Measurements from ENCODE around the gene CDH23. TPM values are rescaled to one million over a fixed set of nuclear protein-coding genes. Genes with fewer than 3 reads are reported as not detected.

The CDH23 gene
- total and polyA plus RNA-seq, 2 donors (not counting 1 experiment from before 2014, with no cell fraction given) = 0.01 to 0.17 TPM

DNA sequence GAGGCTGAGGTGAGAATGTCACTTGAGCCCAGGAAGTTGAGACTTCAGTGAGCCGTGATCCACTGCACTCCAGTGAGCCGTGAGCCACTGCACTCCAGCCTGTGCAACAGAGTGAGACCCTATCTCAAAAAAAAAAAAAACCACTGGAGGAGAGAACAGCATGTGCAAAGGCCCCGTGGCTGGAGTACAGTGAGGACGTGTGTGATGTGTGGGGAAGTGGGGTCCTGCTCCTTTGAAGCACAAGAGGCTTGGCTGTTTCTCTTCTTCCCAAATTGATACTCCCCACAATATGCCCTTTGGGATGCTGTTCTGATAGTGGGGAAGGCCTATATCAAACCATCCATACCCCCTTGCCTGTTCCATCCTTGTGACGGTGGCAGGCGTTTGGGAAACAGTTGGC lies 254.7 kb downstream of the CDH23 start:
- Histone ChIP-seq H3K4me1 (ENCODE audit: control insufficient read depth, extremely low read depth, insufficient read depth, low read length) (no peaks in the 10 kb centered on the region), H3K4me3 (replicated peaks in 1 of 4; ENCODE audit: control extremely low read depth in 1 of 4, insufficient read depth in 1 of 4, low read depth in 3 of 4, low read length in 4 of 4) (no peak overlapping the region), H3K9me3 (ENCODE audit: control insufficient read depth, insufficient read depth, low read depth, low read length) (no peaks in the 10 kb centered on the region), H3K79me2 (ENCODE audit: control insufficient read depth, insufficient read depth, low read length) (no peaks in the 10 kb centered on the region), H2AFZ (ENCODE audit: low read length) (no peak overlapping the region), H3K27me3 (ENCODE audit: control insufficient read depth, insufficient read depth, low read length) (peaks cover 4% of the 10 kb centered on the region), H3K36me3 (ENCODE audit: control insufficient read depth, insufficient read depth, low read length) (no peaks in the 10 kb centered on the region), H3K27ac (ENCODE audit: insufficient read depth, low read length) (no peak overlapping the region), H3K9ac (ENCODE audit: insufficient read depth, low read length) (no peak overlapping the region), H4K20me1 (ENCODE audit: control insufficient read depth, extremely low read depth, insufficient read depth, low read length) (no peaks in the 10 kb centered on the region), H3K4me2 (ENCODE audit: extremely low read depth, insufficient read depth, low read length) (no peak overlapping the region)
- no peak for TF ChIP-seq EZH2 (IDR thresholded peaks at IDR 0.05; ENCODE audit: low read length, missing control alignments)
- TF ChIP-seq, protein P1, sequence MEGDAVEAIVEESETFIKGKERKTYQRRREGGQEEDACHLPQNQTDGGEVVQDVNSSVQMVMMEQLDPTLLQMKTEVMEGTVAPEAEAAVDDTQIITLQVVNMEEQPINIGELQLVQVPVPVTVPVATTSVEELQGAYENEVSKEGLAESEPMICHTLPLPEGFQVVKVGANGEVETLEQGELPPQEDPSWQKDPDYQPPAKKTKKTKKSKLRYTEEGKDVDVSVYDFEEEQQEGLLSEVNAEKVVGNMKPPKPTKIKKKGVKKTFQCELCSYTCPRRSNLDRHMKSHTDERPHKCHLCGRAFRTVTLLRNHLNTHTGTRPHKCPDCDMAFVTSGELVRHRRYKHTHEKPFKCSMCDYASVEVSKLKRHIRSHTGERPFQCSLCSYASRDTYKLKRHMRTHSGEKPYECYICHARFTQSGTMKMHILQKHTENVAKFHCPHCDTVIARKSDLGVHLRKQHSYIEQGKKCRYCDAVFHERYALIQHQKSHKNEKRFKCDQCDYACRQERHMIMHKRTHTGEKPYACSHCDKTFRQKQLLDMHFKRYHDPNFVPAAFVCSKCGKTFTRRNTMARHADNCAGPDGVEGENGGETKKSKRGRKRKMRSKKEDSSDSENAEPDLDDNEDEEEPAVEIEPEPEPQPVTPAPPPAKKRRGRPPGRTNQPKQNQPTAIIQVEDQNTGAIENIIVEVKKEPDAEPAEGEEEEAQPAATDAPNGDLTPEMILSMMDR (conservative IDR thresholded peaks at IDR 0.05 in 1 of 2, IDR thresholded peaks at IDR 0.05 in 1 of 2; ENCODE audit: low read depth in 1 of 2, low read length in 2 of 2) = no peak
- DNase-seq (ENCODE audit: low read depth in 2 of 2) = no peak

DNA sequence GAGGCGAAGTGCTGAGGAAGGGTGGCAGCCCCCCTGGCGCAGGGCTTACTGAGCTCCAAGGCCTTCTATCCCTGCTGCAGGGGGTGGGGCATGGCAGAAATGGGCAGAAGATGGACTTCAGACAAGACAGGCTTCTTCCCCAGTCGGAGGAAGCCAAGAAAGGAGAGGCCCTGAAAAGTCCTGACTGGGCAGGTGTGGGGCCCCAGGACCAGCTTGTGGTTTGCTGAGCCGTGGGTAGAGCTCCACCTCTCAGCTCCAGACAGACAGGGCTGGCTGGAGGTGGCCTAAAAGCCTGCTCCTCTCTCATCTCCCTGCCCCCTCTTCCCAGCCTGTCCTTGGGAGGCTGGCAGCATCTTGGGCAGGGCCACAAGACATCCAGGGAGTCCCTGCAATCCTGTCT lies 255.2 kb downstream of the CDH23 start:
- no peaks in the 10 kb centered on the region for H3K36me3 ChIP-seq (ENCODE audit: control insufficient read depth, insufficient read depth, low read length)
- H3K9ac ChIP-seq (ENCODE audit: insufficient read depth, low read length) = no peak overlapping the region
- no peak for TF ChIP-seq EZH2 (IDR thresholded peaks at IDR 0.05; ENCODE audit: low read length, missing control alignments)
- TF ChIP-seq, protein P1 (conservative IDR thresholded peaks at IDR 0.05 in 1 of 2, IDR thresholded peaks at IDR 0.05 in 1 of 2; ENCODE audit: low read depth in 1 of 2, low read length in 2 of 2) = no peak

DNA sequence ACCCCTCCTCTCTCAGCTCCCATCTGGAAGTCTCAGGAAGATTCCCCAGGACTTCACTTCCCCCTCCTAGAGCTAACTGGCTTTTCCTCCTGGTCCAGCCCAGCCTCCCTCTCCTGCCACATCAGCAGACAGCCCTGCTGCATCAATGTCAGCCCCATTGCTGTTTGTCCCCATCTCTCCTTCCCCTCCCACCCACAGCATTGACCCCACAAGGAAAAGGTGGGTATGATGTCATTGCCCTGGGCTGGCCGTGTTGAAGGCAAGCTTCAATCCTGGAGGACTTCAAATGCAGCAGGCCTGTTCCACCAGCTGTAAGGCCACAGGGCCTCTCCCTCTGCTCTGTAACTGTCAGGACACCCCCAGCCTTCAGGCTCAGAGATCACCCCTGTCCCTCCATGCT lies 256.3 kb downstream of the CDH23 start:
- Histone ChIP-seq H3K4me3 (replicated peaks in 1 of 4; ENCODE audit: control extremely low read depth in 1 of 4, insufficient read depth in 1 of 4, low read depth in 3 of 4, low read length in 4 of 4) (no peak overlapping the region), H3K79me2 (ENCODE audit: control insufficient read depth, insufficient read depth, low read length) (no peaks in the 10 kb centered on the region), H4K20me1 (ENCODE audit: control insufficient read depth, extremely low read depth, insufficient read depth, low read length) (no peaks in the 10 kb centered on the region), H3K4me2 (ENCODE audit: extremely low read depth, insufficient read depth, low read length) (no peak overlapping the region), H3K4me1 (ENCODE audit: control insufficient read depth, extremely low read depth, insufficient read depth, low read length) (no peaks in the 10 kb centered on the region), H3K9ac (ENCODE audit: insufficient read depth, low read length) (no peak overlapping the region), H3K27me3 (ENCODE audit: control insufficient read depth, insufficient read depth, low read length) (peaks cover 4% of the 10 kb centered on the region), H3K9me3 (ENCODE audit: control insufficient read depth, insufficient read depth, low read depth, low read length) (no peaks in the 10 kb centered on the region), H3K36me3 (ENCODE audit: control insufficient read depth, insufficient read depth, low read length) (no peaks in the 10 kb centered on the region), H2AFZ (ENCODE audit: low read length) (no peak overlapping the region), H3K27ac (ENCODE audit: insufficient read depth, low read length) (no peak overlapping the region)
- no peak for DNase-seq (ENCODE audit: low read depth in 2 of 2)
- TF ChIP-seq EZH2 (IDR thresholded peaks at IDR 0.05; ENCODE audit: low read length, missing control alignments) = no peak
- TF ChIP-seq, protein P1 (conservative IDR thresholded peaks at IDR 0.05 in 1 of 2, IDR thresholded peaks at IDR 0.05 in 1 of 2; ENCODE audit: low read depth in 1 of 2, low read length in 2 of 2) = no peak

More for the DNA sequence above, 255.2 kb downstream of the CDH23 start:
- no peak overlapping the region for H3K27ac ChIP-seq (ENCODE audit: insufficient read depth, low read length)
- H2AFZ ChIP-seq (ENCODE audit: low read length) = no peak overlapping the region
- no peaks in the 10 kb centered on the region for H3K9me3 ChIP-seq (ENCODE audit: control insufficient read depth, insufficient read depth, low read depth, low read length)
- no peaks in the 10 kb centered on the region for H3K79me2 ChIP-seq (ENCODE audit: control insufficient read depth, insufficient read depth, low read length)
- no peaks in the 10 kb centered on the region for H3K4me1 ChIP-seq (ENCODE audit: control insufficient read depth, extremely low read depth, insufficient read depth, low read length)
- no peak overlapping the region for H3K4me2 ChIP-seq (ENCODE audit: extremely low read depth, insufficient read depth, low read length)
- H3K27me3 ChIP-seq (ENCODE audit: control insufficient read depth, insufficient read depth, low read length) = peaks cover 4% of the 10 kb centered on the region
- H4K20me1 ChIP-seq (ENCODE audit: control insufficient read depth, extremely low read depth, insufficient read depth, low read length) = no peaks in the 10 kb centered on the region
- no peak for DNase-seq (ENCODE audit: low read depth in 2 of 2)
- H3K4me3 ChIP-seq (replicated peaks in 1 of 4; ENCODE audit: control extremely low read depth in 1 of 4, insufficient read depth in 1 of 4, low read depth in 3 of 4, low read length in 4 of 4) = no peak overlapping the region

Data from fibroblast of lung (primary cell).